Lower leg skin (tissue), 3 donors: ENCODE data around the gene CNOT4.

Experiments
- CTCF ChIP-seq, 3 donors: fragments of 450-650 bp; IDR thresholded peaks; one replicate each; pipeline ENCODE4 v1.5.1; 2016; ENCODE audit warnings: antibody characterized with exemption in 3 of 3, mild to moderate bottlenecking in 3 of 3, moderate library complexity in 2 of 3
- POLR2A ChIP-seq, 2 donors: fragments of 450-650 bp; IDR thresholded peaks; one replicate each; pipeline ENCODE4 v1.6.1; 2016 to 2017; ENCODE audit warnings: antibody characterized with exemption in 2 of 2, mild to moderate bottlenecking in 1 of 2, moderate library complexity in 1 of 2

GRCh38 chr7:135355377-135356048 is 154.4 kb downstream of the CNOT4 start:
- TF ChIP-seq POLR2A (IDR thresholded peaks at IDR 0.05) (no peak), CTCF (IDR thresholded peaks at IDR 0.05) (no peak)
